GM12874 (cell line): ENCODE data around the gene GMDS.

ENCODE experiments used
- TF ChIP-seq, protein P1 (sequence below): IDR thresholded peaks from 2 replicates; pipeline ENCODE4 v1.5.1; 2011; ENCODE audit warnings: low read depth, mild to moderate bottlenecking, control low read depth, low read length, moderate library complexity; ENCODE audit not compliant: insufficient read depth

GMDS gene

DNA sequence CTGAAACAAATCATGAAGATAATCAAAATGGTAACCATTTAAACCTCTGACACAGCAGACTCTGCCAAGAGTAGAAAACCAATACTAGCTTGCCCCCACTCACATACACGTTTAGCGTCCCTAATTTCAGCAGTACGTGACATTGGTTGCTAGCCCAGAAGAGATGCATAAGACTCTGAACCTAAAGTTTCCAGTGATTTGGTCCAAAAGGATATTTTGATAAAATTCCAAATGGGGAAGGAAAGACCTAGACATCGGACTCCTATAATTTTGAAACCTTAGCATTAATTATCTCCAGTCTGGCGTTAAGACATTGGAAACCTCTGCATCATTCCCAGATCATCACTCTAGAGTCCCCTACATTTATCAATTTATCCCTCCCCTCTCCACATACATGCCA, 98.1 kb downstream of the GMDS start:
- TF ChIP-seq, protein P1, sequence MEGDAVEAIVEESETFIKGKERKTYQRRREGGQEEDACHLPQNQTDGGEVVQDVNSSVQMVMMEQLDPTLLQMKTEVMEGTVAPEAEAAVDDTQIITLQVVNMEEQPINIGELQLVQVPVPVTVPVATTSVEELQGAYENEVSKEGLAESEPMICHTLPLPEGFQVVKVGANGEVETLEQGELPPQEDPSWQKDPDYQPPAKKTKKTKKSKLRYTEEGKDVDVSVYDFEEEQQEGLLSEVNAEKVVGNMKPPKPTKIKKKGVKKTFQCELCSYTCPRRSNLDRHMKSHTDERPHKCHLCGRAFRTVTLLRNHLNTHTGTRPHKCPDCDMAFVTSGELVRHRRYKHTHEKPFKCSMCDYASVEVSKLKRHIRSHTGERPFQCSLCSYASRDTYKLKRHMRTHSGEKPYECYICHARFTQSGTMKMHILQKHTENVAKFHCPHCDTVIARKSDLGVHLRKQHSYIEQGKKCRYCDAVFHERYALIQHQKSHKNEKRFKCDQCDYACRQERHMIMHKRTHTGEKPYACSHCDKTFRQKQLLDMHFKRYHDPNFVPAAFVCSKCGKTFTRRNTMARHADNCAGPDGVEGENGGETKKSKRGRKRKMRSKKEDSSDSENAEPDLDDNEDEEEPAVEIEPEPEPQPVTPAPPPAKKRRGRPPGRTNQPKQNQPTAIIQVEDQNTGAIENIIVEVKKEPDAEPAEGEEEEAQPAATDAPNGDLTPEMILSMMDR: no peak

DNA sequence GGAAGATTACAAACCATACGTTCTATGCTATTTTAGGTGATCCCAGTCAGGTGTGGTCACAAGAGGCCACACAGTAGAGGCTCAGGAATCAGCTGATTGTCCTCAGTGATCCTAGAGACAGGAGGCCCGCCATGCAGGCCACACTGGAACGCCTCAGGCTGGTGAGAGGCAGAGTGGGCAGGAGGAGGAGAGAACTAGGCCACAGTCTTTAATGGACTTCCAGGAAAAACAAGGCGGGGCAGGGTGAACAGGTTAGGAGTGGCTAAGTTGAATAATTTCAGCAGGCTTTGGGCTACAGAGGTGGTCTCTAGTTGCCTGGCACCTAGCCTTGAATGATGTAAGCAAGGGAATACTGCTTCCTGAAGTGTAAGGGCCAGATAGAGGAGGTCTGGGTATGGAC, 101.2 kb downstream of the GMDS start:
- TF ChIP-seq, protein P1: no peak

DNA sequence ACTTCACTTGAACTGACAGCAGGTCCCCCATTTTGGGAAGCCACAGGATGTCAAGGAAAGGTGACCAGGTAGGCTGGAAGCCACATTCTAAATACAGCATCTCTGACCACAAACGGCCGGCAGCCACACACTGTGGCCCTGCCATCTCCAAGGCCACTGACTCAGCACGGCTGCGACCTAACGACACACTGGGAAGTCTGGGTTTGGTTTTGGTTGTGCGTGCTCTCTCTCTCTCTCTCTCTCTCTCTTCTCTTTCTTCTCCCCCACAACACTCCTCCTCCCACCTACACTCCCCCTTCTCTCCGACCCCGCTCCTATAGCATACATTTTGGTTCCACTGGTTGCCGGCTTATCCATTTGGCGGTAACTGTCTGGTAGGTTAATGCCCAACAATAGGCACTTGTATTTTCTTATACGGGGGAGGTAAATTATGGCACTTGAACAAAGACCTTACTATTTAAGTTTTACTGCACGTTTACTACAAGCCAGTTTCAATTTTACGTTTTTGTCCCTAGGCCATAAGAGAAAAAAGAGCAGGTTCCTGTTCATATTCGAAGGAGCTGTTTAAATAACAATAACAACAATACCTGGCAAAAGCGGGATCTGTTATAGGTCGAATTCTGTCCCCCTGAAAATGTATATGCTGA, 103.6 kb downstream of the GMDS start:
- TF ChIP-seq, protein P1: no peak

DNA sequence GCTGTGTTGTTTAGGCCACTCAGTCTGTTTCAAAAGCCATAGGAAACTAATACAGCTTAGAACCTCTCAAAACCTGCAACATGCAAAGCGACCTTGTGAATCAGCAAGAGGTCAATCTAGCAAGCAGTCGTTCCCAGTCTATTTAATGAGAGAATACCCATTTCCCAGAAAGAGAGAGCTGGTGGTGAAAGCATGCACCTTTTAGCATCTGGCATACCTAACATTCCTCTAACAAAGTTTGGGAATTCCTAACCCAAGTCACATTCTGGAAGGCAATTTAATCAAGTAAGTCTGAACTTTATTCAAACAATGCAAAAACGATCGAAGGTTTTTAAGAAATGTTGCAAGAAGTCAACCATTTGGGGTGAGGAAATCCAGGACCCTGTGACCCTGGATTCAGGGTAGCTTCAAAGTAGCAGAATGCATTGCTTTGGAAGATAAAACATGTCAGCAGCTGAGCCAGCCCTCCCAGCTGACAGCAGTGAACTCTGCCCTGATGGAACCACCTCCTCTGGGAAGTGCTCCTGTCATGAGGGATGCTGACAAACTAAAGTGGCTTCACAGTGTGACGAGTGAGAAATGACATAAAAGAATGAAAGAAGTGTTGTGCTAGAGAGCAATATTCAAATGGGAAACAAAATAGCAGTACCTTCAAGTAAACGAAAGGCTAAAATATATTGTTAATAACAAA, 104.8 kb downstream of the GMDS start:
- TF ChIP-seq, protein P1: no peak

DNA sequence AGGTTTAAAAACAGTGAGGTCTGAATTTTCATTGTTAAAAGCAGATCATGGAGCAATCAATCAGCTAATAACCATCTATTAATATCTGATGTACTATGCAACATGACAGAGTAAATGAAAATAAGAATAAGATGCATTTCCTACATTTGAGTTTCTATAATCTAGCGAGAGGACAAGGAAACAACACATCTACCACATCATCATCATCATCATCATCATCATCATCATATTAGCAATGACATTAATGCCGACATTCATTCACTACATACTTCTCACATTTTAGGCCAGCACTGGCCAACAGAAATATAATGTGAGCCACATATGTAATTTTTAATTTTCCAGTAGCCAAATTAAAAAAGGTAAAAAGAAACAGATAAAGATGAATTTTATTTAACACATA, 110.0 kb downstream of the GMDS start:
- TF ChIP-seq, protein P1: no peak

DNA sequence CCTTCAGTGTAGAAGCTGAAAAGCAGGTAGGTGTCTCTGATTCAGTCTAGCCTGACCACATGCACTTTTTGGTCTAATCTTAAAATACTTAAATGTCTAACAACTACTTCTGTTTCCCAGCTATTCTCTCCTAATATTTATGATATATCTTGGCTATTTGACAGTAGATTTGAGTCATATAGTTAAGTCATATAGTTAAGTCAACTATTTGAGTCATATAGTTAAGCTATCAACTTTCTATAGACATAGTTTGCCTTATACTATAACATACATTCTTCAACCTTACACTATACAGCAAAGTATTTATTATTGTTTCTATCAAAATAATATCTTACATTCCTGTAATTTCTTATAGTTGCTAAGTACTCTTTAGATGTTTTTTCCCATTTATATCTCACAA, 110.9 kb downstream of the GMDS start:
- TF ChIP-seq, protein P1: no peak

DNA sequence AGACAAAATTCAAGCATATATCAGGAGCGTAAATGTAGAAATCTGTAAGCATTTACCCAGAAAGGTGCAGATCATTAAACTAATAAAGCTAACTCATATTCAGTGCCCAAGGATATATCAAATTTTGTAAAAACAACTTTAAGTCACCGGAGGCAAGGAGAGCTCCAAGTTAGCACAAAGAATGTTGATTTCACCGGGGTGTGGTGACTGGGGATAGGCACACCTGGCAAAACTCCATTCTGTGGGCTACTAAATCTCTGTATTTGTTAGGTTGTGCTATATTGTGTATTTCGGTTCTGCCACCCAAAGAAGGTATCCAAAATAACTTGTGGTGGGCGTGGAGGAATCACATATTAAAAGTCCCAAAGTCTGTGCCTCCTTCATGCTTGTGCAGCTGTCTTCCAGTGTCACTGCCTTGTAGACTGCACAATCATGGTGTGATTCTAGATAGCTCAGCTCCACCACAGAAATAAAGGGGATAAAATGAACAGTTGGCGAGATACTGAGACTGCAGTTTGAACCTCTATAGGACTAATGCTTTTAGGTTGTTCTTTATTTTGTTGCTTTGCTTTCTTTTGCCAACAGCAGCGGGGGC, 111.6 kb downstream of the GMDS start:
- TF ChIP-seq, protein P1: no peak
